ENCODE data around the gene MSL3B.

The MSL3B gene

DNA sequence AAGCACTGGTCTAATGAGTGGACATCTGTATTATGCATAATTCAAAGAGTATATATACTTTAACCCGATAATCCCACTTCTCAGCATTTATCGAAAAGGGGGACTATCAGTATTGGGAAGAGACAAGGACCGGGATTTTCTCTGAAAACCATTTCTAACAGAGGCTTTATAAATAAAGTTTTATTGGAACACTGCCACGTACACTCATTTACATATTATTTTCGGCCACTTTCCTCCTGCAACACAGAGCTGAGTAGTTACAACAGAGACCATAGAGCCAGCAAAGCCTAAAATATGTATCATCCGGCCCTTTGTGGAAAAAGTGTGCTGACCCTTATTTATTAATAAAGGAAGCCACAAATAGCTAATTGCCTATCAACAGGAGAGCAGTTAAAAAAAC lies 17.0 kb downstream of the MSL3B start:
- DNase-seq: no peak

DNA sequence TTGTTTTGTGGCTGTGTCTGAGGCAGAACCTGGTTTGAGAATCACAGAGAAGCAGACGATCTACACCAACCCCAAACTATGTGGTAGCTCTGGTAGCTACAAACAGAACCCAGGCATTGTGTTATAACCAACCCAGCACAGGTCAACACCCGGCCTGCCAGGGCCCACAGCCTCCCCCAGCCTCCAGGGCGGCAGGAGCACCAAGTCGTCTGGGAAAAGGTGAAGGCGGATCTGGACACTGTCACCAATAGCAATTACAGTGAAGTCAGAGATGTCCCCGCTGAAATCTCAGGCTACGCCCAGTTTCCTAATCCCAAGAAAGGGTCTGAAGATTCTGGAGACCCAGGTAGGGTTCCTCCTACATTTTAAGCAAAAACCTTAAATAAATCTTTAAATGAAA lies 17.4 kb downstream of the MSL3B start:
- no peak for DNase-seq

DNA sequence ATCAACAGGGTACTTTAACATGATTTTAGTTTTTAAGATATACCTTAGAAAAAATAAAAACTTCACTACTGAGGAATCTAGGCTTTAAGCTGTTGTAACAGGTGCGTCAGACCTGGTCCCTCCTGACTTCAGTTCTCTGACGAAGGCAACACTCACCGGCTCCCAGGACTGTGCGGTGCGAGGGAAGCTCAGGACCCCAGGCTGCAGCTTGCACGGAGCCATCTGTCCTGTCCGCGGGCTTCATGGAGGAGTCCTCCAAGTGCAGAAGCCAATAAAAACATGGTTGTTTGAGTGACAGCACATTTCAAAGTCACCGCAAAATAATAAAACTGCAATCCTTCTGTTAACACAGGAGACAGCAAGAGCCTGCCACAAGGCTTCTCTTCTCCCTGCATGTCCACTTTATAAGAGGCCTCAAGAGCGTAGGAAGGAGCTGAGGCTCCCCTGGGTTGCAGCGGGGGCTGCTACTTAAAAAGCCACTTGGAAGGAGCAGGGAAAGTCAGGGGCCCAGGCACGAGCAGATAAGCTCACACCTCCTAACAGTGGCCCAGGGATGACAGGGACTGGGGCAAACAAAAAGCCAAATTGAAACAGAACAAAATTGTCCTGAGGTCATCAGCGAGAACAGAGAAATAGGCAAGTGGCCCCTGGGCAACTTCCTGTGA lies 18.4 kb downstream of the MSL3B start:
- DNase-seq: no peak

DNA sequence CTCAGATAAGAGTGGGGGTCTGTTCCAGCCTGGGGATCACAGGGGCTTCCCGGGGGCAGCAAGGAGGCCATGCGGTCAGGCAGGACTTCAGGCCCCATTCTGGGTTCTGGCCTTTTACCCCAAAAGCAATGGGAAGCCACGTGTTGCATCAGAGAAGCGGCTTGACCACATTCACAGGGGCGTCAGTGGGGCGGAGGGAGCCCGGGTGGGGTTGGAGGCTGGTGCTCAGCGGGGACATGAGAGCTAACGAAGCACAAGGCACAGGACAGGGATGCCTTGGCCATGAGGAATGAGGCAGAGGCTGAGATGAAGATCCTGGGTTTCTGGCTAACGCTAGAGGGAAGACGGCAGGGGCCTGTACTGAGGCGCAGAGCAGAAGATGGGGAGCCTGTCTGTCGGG lies 19.9 kb downstream of the MSL3B start:
- DNase-seq: no peak

DNA sequence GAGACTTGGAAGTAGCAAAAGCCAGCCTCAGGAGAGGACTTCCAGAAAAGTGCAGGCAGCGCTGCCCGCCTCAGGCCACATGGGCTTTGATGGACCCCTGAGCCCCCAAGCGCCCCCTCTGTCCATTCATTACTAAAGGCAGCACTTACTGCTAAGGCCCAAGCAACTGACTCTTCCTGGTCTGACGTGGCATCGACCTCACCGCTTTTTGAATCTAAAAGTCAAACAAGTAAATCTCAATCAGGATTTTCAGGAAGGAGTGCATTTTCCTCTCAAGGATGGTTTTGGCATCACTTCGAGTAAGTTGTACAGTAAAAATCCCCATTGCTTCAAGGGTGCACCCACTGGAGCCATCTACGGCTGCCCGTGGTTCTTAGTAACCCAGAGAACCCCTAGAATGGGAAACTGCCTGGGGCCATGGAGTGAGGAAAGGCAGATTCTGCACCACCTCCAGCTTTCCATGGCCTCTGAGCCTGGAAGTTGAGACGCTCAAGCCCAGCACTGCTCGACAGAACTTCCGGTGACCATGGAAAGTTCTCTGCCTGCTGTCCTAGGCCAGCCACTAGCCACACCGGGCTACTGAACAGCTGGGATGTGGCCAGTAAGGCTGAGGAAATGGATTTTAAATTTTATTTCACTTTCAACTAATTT lies 20.8 kb downstream of the MSL3B start:
- no peak for DNase-seq

DNA sequence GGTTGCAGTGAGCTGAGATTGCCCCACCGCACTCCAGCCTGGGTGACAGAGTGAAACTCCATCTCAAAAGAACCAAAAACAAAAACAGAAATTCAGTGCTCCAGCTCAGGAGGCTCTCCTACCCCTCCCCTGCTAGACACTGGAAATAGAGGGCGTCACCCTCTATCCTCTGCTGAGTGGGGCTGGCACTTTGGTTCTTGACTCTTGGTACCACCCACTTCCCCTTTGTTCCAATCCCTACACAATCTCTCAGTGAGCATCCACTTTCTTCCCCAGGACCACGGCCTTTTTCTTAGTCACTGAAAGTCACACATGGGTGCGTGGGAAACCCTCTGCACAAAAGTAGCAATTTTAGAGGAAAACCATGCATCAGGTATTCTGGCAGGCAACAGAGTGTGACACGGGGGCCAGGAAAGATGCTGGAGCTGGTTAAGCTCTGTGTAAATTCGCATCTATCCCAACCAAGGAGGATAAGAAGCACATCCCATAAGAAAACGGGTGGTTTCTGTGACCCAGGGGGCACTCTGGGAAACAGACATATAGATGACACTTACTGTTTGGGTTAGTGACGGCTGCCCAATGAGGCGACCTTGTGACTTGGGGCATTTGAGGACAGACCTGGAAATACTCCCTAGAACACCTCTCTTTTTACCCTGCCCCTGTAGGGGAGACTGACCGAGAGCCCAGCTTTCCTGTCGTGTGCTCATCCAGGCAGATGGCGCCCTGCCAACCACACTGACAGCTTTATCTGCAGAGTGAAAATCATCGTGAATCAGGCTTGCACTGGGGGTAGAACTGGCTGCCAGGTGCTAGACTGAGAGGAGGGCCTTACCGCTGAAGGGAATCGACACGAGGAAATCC lies 21.6 kb downstream of the MSL3B start:
- DNase-seq: no peak

DNA sequence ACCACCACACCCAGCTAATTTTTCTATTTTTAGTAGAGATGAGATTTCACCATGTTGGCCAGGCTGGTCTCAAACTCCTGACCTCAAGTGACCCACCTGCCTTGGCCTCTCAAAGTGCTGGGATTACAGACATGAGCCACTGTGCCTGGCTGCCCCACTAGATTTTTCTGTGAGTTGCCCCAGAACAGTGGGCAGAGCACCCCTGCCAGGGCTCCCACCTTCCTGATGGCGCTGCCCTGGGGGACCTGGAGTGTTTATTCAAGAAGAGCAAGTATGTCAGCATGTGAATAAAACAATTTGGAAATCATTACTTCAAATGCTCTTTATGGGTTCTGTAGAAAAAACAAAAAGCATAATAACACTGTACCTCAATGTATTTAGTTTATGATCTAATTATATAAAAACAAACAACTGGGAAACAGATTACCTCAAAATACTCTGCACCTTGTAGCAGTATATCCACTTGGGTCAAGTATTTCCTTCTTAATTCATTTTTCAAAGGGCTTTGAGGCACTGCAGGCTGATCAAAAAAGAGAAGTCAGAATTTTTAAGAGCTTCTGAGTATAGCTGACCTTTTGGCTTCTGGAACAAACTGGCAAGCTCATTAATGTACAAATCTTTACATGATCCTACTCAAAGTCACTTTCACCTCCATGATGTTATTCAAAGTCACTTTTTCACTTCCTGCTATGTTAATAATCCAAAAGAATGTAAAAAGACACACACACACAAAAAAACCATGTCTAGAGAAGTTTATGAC lies 22.7 kb downstream of the MSL3B start:
- DNase-seq: no peak

DNA sequence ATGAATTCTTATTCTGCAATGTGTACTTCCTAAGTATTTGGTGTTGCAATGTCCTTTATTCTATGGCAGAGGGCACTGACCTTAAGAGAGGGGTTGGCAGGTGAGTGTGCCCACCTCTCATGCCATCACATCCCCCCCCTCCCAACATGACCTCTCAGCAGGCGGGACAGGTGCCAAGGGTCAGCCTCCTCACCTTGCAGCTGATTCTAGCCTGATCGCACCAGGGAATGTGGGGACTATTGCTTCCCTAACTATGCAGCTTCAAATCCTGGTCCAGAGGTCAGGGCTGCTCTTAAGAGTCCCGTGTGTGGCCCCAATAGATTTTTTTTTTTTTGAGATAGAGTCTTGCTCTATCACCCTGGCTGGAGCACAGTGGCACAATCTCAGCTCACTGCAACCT lies 23.4 kb downstream of the MSL3B start:
- DNase-seq: no peak

DNA sequence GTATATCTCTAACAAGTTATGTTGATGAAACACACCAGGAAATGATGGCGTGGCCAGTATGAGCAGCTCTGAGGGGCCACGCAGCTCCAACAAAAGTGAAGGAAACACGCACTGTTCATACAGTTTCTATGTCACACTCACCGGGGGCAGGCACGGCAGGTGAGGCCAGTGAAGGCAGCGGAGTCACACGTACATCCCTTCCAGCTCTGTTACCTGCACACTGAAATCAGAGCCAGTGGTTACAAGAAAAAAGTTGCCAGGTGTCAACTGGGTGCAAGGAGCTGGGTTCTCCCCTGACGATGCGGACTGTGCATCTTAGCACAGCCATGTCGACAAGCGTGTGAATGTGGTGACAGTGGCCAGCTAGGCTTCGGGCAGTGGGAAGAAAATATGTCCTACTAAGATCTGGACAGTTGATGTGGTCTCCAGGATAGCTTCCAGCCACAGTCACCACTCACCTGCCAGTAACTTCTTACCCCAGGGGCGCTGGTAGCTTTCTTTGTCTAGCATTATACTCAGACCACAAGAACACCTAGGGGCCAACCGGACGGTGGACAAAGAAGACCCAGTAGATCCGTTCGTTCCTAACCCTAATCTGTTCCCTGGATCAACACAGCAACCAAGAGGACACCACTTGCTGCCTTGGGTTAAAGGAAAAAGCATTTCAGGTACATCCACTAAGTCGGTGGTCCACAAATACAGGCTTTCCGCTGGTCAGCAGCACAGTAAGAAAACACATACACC lies 23.9 kb downstream of the MSL3B start:
- DNase-seq: no peak

DNA sequence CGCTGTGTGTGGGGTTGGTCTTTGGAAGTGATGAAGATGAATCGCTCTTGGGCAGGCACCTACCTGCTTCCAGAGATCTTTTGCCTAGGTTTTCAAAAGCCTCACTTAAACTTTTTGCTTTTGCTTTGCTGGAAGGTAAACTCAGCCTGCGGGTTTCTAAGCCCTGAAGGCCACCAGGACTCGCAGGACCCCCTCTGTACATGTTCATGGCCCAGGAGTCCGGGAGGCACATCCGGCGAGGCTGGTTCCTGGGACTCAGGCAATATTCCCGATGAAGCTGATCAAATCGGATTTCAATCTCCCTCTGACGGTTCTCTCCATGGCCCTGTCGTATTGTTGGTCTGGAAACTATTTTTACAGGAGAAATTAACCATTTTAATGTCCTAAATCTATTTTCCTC lies 27.0 kb downstream of the MSL3B start:
- no peak for DNase-seq

DNA sequence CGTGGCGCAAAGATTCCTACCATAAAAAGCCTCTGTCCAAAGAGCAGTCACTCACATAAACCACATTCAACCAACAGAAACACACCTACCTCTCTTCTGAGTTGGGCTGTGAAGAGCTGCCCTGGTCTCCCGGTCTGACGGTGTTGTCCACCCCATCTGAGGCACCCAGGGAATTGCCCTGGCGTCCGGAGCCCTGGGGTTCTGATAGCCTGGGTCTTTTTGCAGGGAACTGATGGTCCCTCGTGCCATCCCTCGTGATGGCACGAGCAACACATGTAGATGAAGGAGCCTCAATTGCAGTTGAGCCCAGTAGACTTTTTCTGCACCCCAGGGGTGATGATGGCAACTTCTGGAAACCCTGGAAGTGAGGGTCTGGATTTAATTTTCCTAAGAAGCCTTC lies 27.7 kb downstream of the MSL3B start:
- no peak for DNase-seq

DNA sequence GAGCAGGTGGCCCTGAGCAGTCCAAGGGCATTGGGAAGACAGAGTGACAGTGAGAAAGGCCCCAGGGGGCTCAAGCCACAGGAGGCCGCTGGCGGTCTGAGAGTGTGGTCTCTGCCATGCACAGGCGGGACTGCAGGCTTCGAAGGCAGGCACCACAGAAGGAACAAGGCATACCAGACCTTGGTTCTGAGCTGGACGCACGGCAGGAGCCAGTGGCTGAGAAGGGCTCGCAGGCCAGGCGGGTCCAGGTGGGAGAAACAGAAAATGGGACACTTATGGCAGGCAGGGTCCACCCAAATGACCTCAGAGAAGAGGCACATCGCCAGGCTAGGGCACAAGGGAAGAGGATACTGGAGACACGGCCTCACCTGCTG lies 28.8 kb downstream of the MSL3B start:
- no peak for DNase-seq

DNA sequence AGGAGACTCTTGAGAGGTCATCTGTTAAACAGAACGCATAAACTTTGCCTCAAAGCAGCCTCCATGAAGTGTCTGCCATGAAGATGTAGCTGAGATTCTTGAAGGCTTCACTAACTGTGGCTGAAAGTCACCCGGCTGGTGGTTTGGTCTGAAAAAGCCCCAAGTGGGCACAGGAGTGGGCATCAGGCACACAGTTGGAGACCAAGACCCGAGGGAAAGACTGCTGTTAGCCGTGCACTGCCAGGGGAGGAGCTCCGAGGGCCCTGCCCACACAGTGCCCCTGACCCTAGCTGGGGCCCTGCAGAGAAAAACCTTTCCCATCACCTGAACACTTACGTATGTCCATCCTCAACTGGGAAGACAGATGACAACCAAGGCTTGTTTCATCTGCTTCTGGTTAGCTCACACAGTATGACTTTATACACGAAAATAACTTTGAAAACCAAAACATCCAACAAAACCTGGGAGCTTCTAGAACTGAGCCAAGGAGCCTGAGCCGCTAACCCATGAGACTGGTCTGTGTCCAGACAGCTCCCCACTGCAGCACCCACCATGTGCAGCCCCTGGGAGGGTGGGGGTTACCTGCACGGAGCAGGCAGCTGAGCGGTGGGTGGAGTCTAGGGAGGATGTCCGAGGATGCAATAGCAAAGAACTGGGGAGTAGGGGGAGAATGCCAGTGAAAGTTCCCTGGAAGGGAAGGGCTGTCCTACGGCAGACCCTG lies 29.3 kb downstream of the MSL3B start:
- no peak for DNase-seq

DNA sequence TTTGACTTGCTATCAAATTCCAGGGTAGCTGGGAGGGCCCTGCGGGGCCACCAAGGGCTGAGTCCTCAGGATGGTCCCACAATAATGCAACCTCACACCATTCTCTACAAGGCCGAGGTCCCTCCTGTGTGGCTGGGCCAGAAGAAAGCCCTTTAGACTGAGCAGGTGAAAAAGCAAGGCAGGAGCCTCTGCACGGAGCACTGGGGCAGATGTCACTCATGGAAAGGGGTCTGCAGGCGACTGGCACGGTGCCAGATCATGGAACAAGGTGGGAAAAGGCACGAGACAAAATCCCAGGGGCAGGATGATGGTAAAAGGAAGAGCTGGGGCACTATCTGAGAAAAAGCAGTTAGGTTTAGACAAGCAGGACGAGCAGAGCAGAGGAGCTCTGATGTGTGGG lies 29.9 kb downstream of the MSL3B start:
- no peak for DNase-seq

DNA sequence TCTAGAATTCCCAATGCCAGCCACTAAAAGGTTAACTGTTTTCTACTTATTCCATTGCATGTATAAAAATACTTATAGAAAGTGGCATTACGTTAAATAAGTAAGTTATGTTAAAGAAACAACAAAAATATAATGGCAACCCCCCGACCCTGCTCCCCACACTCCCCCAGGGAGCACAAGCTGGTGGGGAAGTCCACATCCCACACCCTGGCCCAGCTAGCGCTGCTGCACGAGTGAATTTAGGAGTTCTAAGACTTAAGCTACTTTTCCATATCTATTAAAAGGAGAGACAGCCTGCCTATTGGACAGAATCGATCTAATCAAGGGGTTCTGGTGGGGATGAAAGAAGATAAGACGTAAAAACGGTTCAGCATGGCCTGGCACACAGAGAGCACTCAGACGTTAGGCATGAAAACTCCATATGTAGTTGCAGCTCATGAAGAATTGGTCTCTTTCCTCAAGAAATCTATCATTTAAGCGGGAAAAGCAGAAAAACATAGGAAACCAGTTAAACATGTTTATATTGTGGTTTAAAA lies 30.4 kb downstream of the MSL3B start:
- DNase-seq: no peak

DNA sequence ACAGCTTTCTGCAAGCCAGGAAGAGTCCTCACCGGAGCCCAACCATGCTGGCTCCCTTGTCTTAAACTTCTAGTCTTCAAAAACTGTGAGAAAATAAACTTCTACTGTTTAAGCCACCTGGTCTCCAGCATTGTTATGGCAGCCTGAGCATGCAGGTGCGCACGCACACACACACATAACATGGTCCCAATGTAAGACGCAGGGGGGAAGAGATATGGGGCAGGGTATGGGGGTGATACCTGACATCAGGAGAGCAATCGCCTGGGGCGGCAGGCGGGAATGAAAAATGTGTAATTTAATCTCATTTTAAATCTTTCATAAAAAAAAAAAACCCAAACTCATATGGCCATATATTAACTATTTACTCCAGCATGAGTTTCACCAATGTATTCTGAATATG lies 31.8 kb downstream of the MSL3B start:
- DNase-seq: no peak

DNA sequence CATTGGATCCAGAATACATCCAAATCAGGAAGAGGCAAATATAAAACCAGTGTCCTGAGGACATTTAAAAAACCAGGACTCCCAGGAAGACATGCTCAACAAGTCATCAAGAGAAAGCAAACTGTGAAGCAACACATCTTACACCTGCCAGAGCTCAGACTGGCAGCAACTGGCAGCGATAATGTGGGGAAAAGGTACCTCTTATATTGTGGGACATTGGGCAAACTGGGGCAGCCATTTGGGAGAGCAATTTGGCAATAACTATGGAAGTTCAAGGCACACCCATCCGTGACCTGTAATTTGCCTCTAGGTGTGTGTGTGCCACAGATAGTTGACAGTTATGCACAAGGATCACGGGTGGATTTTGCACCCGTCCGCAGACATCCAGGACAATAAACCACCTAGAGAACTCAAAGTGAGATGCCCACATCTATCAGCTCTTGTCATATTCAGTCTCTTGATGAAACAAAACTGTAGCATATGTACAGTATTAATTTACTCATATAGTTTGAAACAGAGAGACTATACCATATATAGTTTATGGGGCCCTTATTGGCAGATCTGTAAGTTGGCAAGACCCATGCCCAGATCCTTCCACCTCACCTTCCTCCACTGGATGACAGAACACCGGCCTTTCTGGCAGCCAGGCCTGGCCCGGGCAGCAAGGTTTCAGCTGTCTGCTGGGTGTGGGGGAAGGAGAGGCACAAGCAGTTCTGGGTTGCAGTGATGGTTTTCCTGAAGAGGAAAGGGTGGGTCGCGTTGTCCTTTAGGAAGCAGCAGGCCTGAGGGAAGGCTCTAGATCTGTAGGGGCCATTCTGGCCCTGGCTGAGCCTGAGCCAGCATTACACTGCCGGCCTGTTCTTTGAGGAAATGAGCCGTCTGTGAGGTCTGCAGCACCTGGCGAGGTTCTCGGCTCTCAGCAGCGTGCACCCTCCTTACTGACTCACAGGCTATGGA lies 32.7 kb downstream of the MSL3B start:
- no peak for DNase-seq

DNA sequence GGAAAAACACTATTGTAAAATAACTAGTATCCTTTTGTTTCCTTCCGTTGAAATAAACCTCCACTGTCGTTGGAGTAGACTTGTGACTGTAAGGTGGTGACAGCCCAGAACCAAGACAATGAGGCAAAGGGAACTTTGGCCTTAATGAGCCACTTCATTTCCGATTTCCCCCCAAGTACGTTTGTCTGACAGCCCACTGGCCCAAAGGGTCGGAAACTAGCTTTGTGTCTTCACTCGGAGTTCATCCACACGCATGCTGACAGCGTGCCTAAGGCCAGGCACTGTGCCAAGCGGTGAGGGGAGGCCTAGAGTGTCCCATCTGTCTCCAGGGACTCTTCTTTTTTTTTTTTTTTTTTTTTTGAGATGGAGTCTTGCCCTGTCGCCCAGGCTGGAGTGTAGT lies 34.8 kb downstream of the MSL3B start:
- no peak for DNase-seq

DNA sequence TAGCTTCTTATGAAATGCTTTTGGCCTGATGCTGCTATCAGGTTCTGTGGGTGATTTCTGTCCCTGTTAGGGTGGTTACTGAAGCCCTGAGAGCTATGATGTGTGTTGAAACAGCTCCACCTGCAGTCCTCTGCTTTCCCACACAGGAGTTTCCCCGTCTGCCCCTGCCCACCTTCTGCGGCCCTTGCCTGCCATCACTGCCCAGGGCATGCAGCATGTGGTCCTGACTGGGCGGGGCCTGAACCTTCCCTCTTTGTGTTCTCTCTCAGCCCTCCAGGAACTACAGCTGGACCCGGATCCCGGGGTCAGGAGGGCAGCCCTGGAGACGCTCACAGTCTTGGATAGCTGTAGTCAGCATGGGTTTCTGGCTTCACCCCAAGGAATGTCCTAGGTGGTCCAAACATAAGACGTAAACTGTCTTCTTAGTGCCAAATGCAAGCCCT lies 35.3 kb downstream of the MSL3B start:
- DNase-seq: no peak

DNA sequence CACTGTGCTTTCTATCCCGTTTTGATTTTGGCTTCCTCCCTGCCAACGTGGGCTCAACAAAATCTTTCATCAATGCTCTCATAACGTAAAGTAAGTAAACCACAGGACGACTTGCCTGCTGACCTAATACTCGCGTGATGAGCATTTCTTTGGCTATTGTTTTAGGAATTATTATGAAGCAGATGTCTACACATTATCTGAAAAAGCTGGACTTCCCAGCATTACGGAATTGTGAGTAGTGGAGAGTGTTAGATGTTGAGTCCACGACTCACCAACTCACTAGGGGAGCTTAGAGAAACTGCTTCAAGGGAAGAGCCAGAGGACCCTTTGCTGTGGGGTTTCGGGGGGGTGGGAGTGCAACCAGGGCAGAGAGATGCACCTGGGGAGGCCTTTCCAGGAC lies 35.8 kb downstream of the MSL3B start:
- no peak for DNase-seq

Measured in activated T-cell treated with anti-CD3 and anti-CD28 coated beads for 4 hours (primary cell).